GM13977 (cell line): ENCODE results near the gene AKAP13.

Experiments used
- DNase-seq: peaks from one replicate; pipeline ENCODE4 v3.0.0; 2012; ENCODE audit warnings: low spot score
- CTCF ChIP-seq: IDR thresholded peaks from 2 replicates; pipeline ENCODE4 v1.5.1; 2012; ENCODE audit warnings: mild to moderate bottlenecking, control low read depth; ENCODE audit not compliant: insufficient read depth; ENCODE audit errors: extremely low read depth, missing control alignments
- in situ Hi-C: fragments of 300-500 bp; cut with MboI; formaldehyde crosslinking; loops from one replicate; pipeline ENCODE4 v1.12.0; 2022; ENCODE audit warnings: low sequenced_read_pairs, low pct_unique_long_range_greater_than_20kb, mixed read lengths, inconsistent platforms; ENCODE audit not compliant: unreplicated experiment

Gene AKAP13

GRCh38 chr15:85493260-85493659, 112.9 kb downstream of the AKAP13 start:
- no peak for DNase-seq
- in situ Hi-C loops, result loop anchor here (25.0 kb wide), 2 partner anchors 219 to 344 kb away; no protein-coding TSS in a partner anchor
- TF ChIP-seq CTCF, result no peak

- no peak for DNase-seq
- in situ Hi-C loops, result loop anchor here (25.0 kb wide), 2 partner anchors 218 to 343 kb away; no protein-coding TSS in a partner anchor
- TF ChIP-seq CTCF, result no peak
Observed at GRCh38 chr15:85494048-85494777, 113.8 kb downstream of the AKAP13 start.

DNA sequence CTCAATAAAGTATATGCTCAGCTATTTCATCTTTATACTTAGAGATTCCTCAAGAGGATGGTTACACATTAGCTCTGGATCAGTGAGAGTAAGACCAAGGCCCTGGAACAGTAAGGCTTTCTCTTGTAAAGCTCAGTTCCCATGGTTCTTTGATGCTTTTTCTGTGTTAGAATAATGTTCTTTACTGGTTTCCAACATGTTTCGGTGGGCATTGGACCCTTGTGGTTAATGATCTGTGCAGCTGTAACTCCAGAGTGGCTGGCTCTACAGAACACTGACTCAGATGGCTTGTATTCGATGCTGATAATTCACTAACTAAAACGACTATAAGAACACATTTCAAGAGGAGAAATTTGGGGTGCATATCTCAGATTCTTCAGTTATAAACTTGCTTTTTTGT, 114.7 kb downstream of the AKAP13 start:
- in situ Hi-C loops, result loop anchor here (25.0 kb wide), 2 partner anchors 217 to 342 kb away; no protein-coding TSS in a partner anchor
- DNase-seq, result no peak
- TF ChIP-seq CTCF, result no peak

GRCh38 chr15:85495544-85495943, 115.1 kb downstream of the AKAP13 start:
- TF ChIP-seq CTCF, result no peak
- no peak for DNase-seq
- in situ Hi-C loops, result loop anchor here (25.0 kb wide), 2 partner anchors 217 to 342 kb away; no protein-coding TSS in a partner anchor

GRCh38 chr15:85496151-85496550, 115.7 kb downstream of the AKAP13 start:
- no peak for DNase-seq
- no peak for TF ChIP-seq CTCF
- in situ Hi-C loops, result loop anchor here (25.0 kb wide), 2 partner anchors 216 to 341 kb away; no protein-coding TSS in a partner anchor

GRCh38 chr15:85496551-85497171, 116.3 kb downstream of the AKAP13 start:
- no peak for TF ChIP-seq CTCF
- in situ Hi-C loops, result loop anchor here (25.0 kb wide), 2 partner anchors 216 to 341 kb away; no protein-coding TSS in a partner anchor
- no peak for DNase-seq
